ENCODE measurements around the gene NR1I3. TPM values are rescaled to one million over a fixed set of nuclear protein-coding genes. Genes with fewer than 3 reads are reported as not detected.

NR1I3 gene
- total RNA-seq, 1 experiment from 2014 or later = not detected

- Mint-ChIP-seq H3K9me3 (no peaks in the 10 kb centered on the region), H3K27me3 (ENCODE audit: low read depth) (0 out of 2 replicates have a peak, but pooled peaks cover 1% of the 10 kb centered on the region), H3K4me3 (no peak overlapping the region), H3K4me1 (no peaks in the 10 kb centered on the region), H3K36me3 (ENCODE audit: insufficient read depth in 1 of 3, low read depth in 3 of 3) (no peaks in the 10 kb centered on the region), H3K27ac (no peak overlapping the region)
- peaks cover 4% of the 10 kb centered on the region for H3K27me3 ChIP-seq (ENCODE audit: insufficient read depth, low read length)
- WGBS (ENCODE audit: extremely low coverage, insufficient read length, low lambda C conversion rate) = no CpG with 5 or more reads among the region's 3 CpGs
- no peak overlapping the region for H4K5ac ChIP-seq (ENCODE audit: insufficient read length, low read depth, low read length)
- no peak overlapping the region for H2BK120ac ChIP-seq (ENCODE audit: low read depth, low read length, poor library complexity, severe bottlenecking)
- no peak overlapping the region for H3K4me2 ChIP-seq (ENCODE audit: insufficient read depth, insufficient read length, low read length)
- no peaks in the 10 kb centered on the region for H4K20me1 ChIP-seq (ENCODE audit: control insufficient read depth, insufficient read depth, insufficient read length)
- no peaks in the 10 kb centered on the region for H3K79me1 ChIP-seq (ENCODE audit: insufficient read depth, low read depth, low read length, poor library complexity, severe bottlenecking)
- H2BK20ac ChIP-seq (ENCODE audit: low read depth, low read length, poor library complexity, severe bottlenecking) = no peak overlapping the region
- no peak overlapping the region for H2BK15ac ChIP-seq (ENCODE audit: low read depth, low read length)
- no peaks in the 10 kb centered on the region for H3K9me3 ChIP-seq (ENCODE audit: control insufficient read depth, low read depth, low read length)
- no peak overlapping the region for H2AK5ac ChIP-seq (ENCODE audit: insufficient read length, low read length)
- no peak overlapping the region for H4K8ac ChIP-seq (replicated peaks; ENCODE audit: insufficient read length, low read depth, low read length)
- no peaks in the 10 kb centered on the region for H3K79me2 ChIP-seq (ENCODE audit: insufficient read depth, low read length)
- H3K27ac ChIP-seq (ENCODE audit: insufficient read length, low read depth, low read length) = no peak overlapping the region
- no peak overlapping the region for H3K14ac ChIP-seq (ENCODE audit: insufficient read depth, low read length)
- H3K56ac ChIP-seq (ENCODE audit: insufficient read length, low read depth, low read length) = no peak overlapping the region
- H3K4ac ChIP-seq (ENCODE audit: low read depth, low read length) = no peak overlapping the region
- H3K23ac ChIP-seq (ENCODE audit: insufficient read length, low read depth, low read length) = no peak overlapping the region
- H2BK12ac ChIP-seq (ENCODE audit: insufficient read length, low read depth, low read length) = no peak overlapping the region
- TF ChIP-seq CTCF (conservative IDR thresholded peaks at IDR 0.05) = no peak
- H3K18ac ChIP-seq (ENCODE audit: insufficient read length, low read depth, low read length) = no peak overlapping the region
- H3K23me2 ChIP-seq (ENCODE audit: insufficient read length, low read depth, low read length, poor library complexity, severe bottlenecking) = no peaks in the 10 kb centered on the region
- no peak for DNase-seq
- no peaks in the 10 kb centered on the region for H3K4me1 ChIP-seq (ENCODE audit: insufficient read depth, low read length)
- no peak overlapping the region for H4K91ac ChIP-seq (ENCODE audit: insufficient read length, low read depth, low read length)
- H3T11ph ChIP-seq (ENCODE audit: low read length) = no peak overlapping the region
- no peak overlapping the region for H3K9ac ChIP-seq (ENCODE audit: extremely low read depth, insufficient read length, low read length)
- no peak overlapping the region for H2AFZ ChIP-seq (ENCODE audit: low read length)
- no peak overlapping the region for H2BK5ac ChIP-seq (ENCODE audit: insufficient read length, low read length)
These were observed 3.7 kb upstream of the NR1I3 start for GRCh38 chr1:161241682-161242081.

All from H9 (cell line).